GM12878 (cell line): ENCODE data around the gene AATF. TPM values are rescaled to one million over a fixed set of nuclear protein-coding genes. Genes with fewer than 3 reads are reported as not detected.

Experiments
- ATAC-seq: fragments of 200-7000 bp; cut with Tn5 transposase; 3 replicates; pipeline ENCODE4 v1.9.1; 2020; ENCODE audit warnings: mild to moderate bottlenecking, moderate library complexity
- BruUV-seq: library from RNA; stranded (reverse); fragments of 400-500 nt; replicated peaks from 2 replicates; lab custom pipeline; 2021; lab: Mats Ljungman, UMichigan
- CTCF ChIA-PET: fragments of 300-600 bp; sonication (Branson Sonifier 250); formaldehyde crosslinking; extraction: SDS; loops from one replicate; lab custom pipeline; 2021; ENCODE audit warnings: inconsistent platforms; lab: Yijun Ruan, JAX
- POLR2A ChIA-PET: fragments of 350-600 bp; formaldehyde crosslinking; extraction: SDS; loops from one replicate; lab custom pipeline; 2021; ENCODE audit warnings: inconsistent platforms; lab: Charles Lee
- RAD21 ChIA-PET: fragments of 300-600 bp; sonication (Branson Sonifier 250); formaldehyde crosslinking; loops from one replicate; lab custom pipeline; 2023; ENCODE audit warnings: antibody characterized with exemption; ENCODE audit not compliant: unreplicated experiment; lab: Charles Lee
- SMC1A ChIA-PET: fragments of 300-600 bp; sonication (Branson Sonifier 250); formaldehyde crosslinking; loops from one replicate; lab custom pipeline; 2023; ENCODE audit not compliant: unreplicated experiment, uncharacterized antibody; lab: Charles Lee
- DNase-seq: peaks from one replicate; pipeline ENCODE4 v3.0.0-alpha.2; 2011; ENCODE audit warnings: low read depth, low spot score
- FAIRE-seq: peaks from 3 replicates; lab custom pipeline; 2011; peaks lifted over from hg19 to GRCh38; lab: Jason Lieb, UNC
- H2AFZ ChIP-seq: 2 replicates; pipeline ENCODE4 v1.6.0; 2011; ENCODE audit warnings: low read depth, low read length, control low read depth; ENCODE audit not compliant: control insufficient read depth
- H3K27ac ChIP-seq: 2 replicates; pipeline ENCODE4 v1.5.1; 2011; ENCODE audit warnings: control low read depth; ENCODE audit not compliant: control insufficient read depth, insufficient read depth
- H3K27me3 ChIP-seq, 2 experiments: replicated peaks in 1 of 2; 2 replicates each; pipeline versions ENCODE4 v1.6.0 to v1.6.1; 2011; ENCODE audit warnings: low read length in 1 of 2; ENCODE audit not compliant: control insufficient read depth in 2 of 2, insufficient read depth in 2 of 2
- H3K36me3 ChIP-seq, 2 experiments: 2 replicates each; pipeline ENCODE4 v1.5.1; 2011; ENCODE audit warnings: low read length in 1 of 2; ENCODE audit not compliant: control insufficient read depth in 2 of 2, insufficient read depth in 2 of 2
- H3K4me1 ChIP-seq: 2 replicates; pipeline ENCODE4 v1.6.1; 2011; ENCODE audit warnings: mild to moderate bottlenecking, low read length, moderate library complexity, mixed read lengths; ENCODE audit not compliant: control insufficient read depth, insufficient read depth
- H3K4me2 ChIP-seq: 2 replicates; pipeline ENCODE4 v1.6.0; 2011; ENCODE audit warnings: control low read depth; ENCODE audit not compliant: control insufficient read depth, insufficient read depth
- H3K4me3 ChIP-seq: fragments of 200-600 bp; sonication (generic); 2 replicates; pipeline ENCODE4 v1.5.1; 2016
- H3K79me2 ChIP-seq: 2 replicates; pipeline ENCODE4 v1.6.0; 2011; ENCODE audit warnings: low read length; ENCODE audit not compliant: control insufficient read depth, insufficient read depth
- H3K9ac ChIP-seq: 2 replicates; pipeline ENCODE4 v1.8.0; 2011; ENCODE audit warnings: low read length, control low read depth, mixed read lengths; ENCODE audit not compliant: control insufficient read depth, insufficient read depth
- H3K9me3 ChIP-seq: replicated peaks from 3 replicates; pipeline ENCODE4 v1.5.1; 2011; ENCODE audit warnings: mild to moderate bottlenecking, low read length; ENCODE audit not compliant: control insufficient read depth, insufficient read depth
- H4K20me1 ChIP-seq: 2 replicates; pipeline ENCODE4 v1.6.0; 2011; ENCODE audit not compliant: control insufficient read depth, insufficient read depth
- ATF7 ChIP-seq: fragments of 450-650 bp; IDR thresholded peaks from 2 replicates; pipeline ENCODE4 v1.6.1; 2016; ENCODE audit warnings: low read depth, mild to moderate bottlenecking
- BHLHE40 ChIP-seq, 2 experiments: fragments of 450-650 bp in 1 of 2; IDR thresholded peaks; 2 replicates each; pipeline ENCODE4 v1.6.1; 2011 to 2017; ENCODE audit warnings: low read depth in 2 of 2, borderline replicate concordance in 1 of 2, improper control_type of control experiment in 1 of 2, low read length in 1 of 2, mild to moderate bottlenecking in 1 of 2
- CEBPB ChIP-seq, 2 experiments: fragments of 150-350 bp in 1 of 2; IDR thresholded peaks; 2 replicates each; pipeline ENCODE4 v1.6.1; 2012 to 2014; ENCODE audit warnings: low read depth in 2 of 2, low read length in 2 of 2, borderline replicate concordance in 1 of 2, inconsistent platforms in 1 of 2
- CHD4 ChIP-seq: fragments of 200-600 bp; sonication (generic); IDR thresholded peaks from 2 replicates; pipeline ENCODE4 v1.6.1; 2016; ENCODE audit warnings: mild to moderate bottlenecking
- CTCF ChIP-seq, 3 experiments: IDR thresholded peaks in 2 of 3; conservative IDR thresholded peaks in 1 of 3; 2 replicates each; pipeline ENCODE4 v1.5.1; 2011; ENCODE audit warnings: low read depth in 3 of 3, low read length in 3 of 3, mild to moderate bottlenecking in 3 of 3, control low read depth in 2 of 3, moderate library complexity in 2 of 3, inconsistent platforms in 1 of 3, mixed read lengths in 1 of 3; ENCODE audit not compliant: control insufficient read depth in 2 of 3, insufficient read depth in 1 of 3; ENCODE audit errors: extremely low read depth in 1 of 3
- HDGF ChIP-seq: fragments of 450-650 bp; IDR thresholded peaks from 2 replicates; pipeline ENCODE4 v1.6.1; 2016; ENCODE audit warnings: antibody characterized with exemption
- NFXL1 ChIP-seq: fragments of 450-650 bp; IDR thresholded peaks from 2 replicates; pipeline ENCODE4 v1.6.1; 2017; ENCODE audit warnings: antibody characterized with exemption, mild to moderate bottlenecking, borderline replicate concordance
- ZNF274 ChIP-seq: IDR thresholded peaks from one replicate; pipeline ENCODE4 v1.8.0; 2011; ENCODE audit not compliant: insufficient read length, insufficient read depth
- WGBS: methylation state at CpG from one replicate; pipeline ENCODE4 v1.1.6; 2016; ENCODE audit warnings: low lambda C conversion rate; ENCODE audit not compliant: insufficient replicate concordance, insufficient coverage; ENCODE audit errors: missing lambda C conversion rate; 5-methylcytosine and 5-hydroxymethylcytosine counted together
- in situ Hi-C: fragments of 300-500 bp; cut with MboI; formaldehyde crosslinking; loops from 9 replicates; pipeline ENCODE4 v1.14.3; 2018; ENCODE audit warnings: mixed read lengths
- intact Hi-C: fragments of 100-400 bp; cut with micrococcal nuclease; formaldehyde crosslinking; loops from one replicate; pipeline ENCODE4 v1.14.2; 2022; ENCODE audit not compliant: unreplicated experiment
- polyA plus RNA-seq, 11 experiments: library from polyadenylated mRNA; depleted of rRNA in 4 of 11; unstranded in 6 of 11; stranded (reverse) in 5 of 11; fragments of >200 nt; fragmentation: Nextera tagmentation in 4 of 11; fragmentation: Illumina TruSeq in 1 of 11; extraction: Ambion mirVana in 4 of 11; extraction: Trizol in 1 of 11; gene quantifications; 1 replicate in 1 of 11; 2 replicates in 10 of 11; pipeline versions ENCODE4 v1.2.1 to v1.2.3, GENCODE V29; 2011 to 2016; ENCODE audit warnings: inconsistent platforms in 2 of 11, missing spikeins in 2 of 11, low read depth in 1 of 11
- total RNA-seq, 4 experiments: library from RNA; depleted of rRNA in 3 of 4; stranded (reverse); fragments of >200 nt in 3 of 4; fragmentation: Illumina TruSeq in 1 of 4; extraction: Trizol in 1 of 4; gene quantifications; 2 replicates each; pipeline versions ENCODE4 v1.2.1 to v1.2.3, GENCODE V29; 2013 to 2021
- TF ChIP-seq, protein P1 (sequence below): fragments of 450-650 bp; IDR thresholded peaks from 2 replicates; pipeline ENCODE4 v1.6.1; 2017; ENCODE audit warnings: mild to moderate bottlenecking
- TF ChIP-seq, protein P2 (sequence below): IDR thresholded peaks from 2 replicates; pipeline ENCODE4 v1.6.1; 2012; ENCODE audit warnings: low read depth, low read length, improper control_type of control experiment

The AATF gene
- total and polyA plus RNA-seq, 10 of the 15 experiments (the other 5 are each of a cell fraction or from before 2014, with no cell fraction given) = 36.8 to 110 (median 77.9) TPM

DNA sequence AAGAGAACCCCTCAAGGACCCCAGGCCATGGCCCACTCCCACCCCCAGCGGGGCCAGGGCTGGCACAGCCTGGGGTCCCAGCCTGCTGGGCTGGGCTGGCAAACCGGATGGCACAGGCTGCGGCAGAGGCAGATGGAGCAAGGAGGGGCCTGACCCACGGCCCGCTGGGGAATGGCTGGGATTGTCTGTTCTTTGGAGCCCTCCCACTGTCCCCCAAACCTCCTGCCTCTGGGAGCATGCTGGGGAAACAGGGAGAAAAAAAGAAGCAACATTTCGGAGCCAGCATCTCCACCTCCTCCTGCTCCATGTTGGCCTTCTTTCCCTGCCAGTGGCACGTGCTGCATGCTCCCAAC lies 48.6 kb upstream of the AATF start (continued):
- TF ChIP-seq, protein P1, sequence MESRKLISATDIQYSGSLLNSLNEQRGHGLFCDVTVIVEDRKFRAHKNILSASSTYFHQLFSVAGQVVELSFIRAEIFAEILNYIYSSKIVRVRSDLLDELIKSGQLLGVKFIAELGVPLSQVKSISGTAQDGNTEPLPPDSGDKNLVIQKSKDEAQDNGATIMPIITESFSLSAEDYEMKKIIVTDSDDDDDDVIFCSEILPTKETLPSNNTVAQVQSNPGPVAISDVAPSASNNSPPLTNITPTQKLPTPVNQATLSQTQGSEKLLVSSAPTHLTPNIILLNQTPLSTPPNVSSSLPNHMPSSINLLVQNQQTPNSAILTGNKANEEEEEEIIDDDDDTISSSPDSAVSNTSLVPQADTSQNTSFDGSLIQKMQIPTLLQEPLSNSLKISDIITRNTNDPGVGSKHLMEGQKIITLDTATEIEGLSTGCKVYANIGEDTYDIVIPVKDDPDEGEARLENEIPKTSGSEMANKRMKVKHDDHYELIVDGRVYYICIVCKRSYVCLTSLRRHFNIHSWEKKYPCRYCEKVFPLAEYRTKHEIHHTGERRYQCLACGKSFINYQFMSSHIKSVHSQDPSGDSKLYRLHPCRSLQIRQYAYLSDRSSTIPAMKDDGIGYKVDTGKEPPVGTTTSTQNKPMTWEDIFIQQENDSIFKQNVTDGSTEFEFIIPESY = no peak

- Histone ChIP-seq H4K20me1 (no peaks in the 10 kb centered on the region), H3K27me3 (no peaks in the 10 kb centered on the region; a peak in 1 of 4 replicates), H3K36me3 (no peaks in the 10 kb centered on the region), H3K4me3 (no peak overlapping the region), H2AFZ (no peak overlapping the region), H3K79me2 (no peaks in the 10 kb centered on the region), H3K9me3 (no peaks in the 10 kb centered on the region), H3K27ac (no peak overlapping the region), H3K4me2 (no peak overlapping the region), H3K4me1 (no peaks in the 10 kb centered on the region), H3K9ac (no peak overlapping the region)
- TF ChIP-seq ATF7 (no peak), CEBPB (IDR thresholded peaks at IDR 0.05; ENCODE audit: borderline replicate concordance in 1 of 2, low read depth in 2 of 2, low read length in 2 of 2) (no peak), CTCF (IDR thresholded peaks at IDR 0.05 in 2 of 3, conservative IDR thresholded peaks at IDR 0.05 in 1 of 3; ENCODE audit: control insufficient read depth in 2 of 3, extremely low read depth in 1 of 3, insufficient read depth in 1 of 3, low read depth in 3 of 3, low read length in 3 of 3) (no peak), CHD4 (no peak), HDGF (no peak), BHLHE40 (IDR thresholded peaks at IDR 0.05; ENCODE audit: borderline replicate concordance in 1 of 2, low read depth in 2 of 2, low read length in 1 of 2) (no peak), ZNF274 (no peak), NFXL1 (no peak)
- TF ChIP-seq, protein P2, sequence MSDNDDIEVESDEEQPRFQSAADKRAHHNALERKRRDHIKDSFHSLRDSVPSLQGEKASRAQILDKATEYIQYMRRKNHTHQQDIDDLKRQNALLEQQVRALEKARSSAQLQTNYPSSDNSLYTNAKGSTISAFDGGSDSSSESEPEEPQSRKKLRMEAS = no peak
- SMC1A ChIA-PET = no interaction called here
- 13% methylated on average over 14 of the region's 14 CpGs for WGBS
- in situ Hi-C loops = no loop called here
- FAIRE-seq (no peak), ATAC-seq (no peak), DNase-seq (no peak)
- no TSS peak for BruUV-seq
- RAD21 ChIA-PET = no interaction called here
- intact Hi-C loops = no loop called here
- CTCF ChIA-PET = no interaction called here
- POLR2A ChIA-PET = no interaction called here
Observed at GRCh38 chr17:36901506-36901905, 47.2 kb upstream of the AATF start.
